ENCODE measurements around the gene LILRB1. TPM values are rescaled to one million over a fixed set of nuclear protein-coding genes. Genes with fewer than 3 reads are reported as not detected.
"Not testable (repeated sequence)": the region's sequence is repeated elsewhere in the genome, so short reads cannot be mapped to it uniquely, and the experiment has no call there.

The LILRB1 gene
- total RNA-seq, 1 donor from 2014 or later: 2.2 TPM

DNA sequence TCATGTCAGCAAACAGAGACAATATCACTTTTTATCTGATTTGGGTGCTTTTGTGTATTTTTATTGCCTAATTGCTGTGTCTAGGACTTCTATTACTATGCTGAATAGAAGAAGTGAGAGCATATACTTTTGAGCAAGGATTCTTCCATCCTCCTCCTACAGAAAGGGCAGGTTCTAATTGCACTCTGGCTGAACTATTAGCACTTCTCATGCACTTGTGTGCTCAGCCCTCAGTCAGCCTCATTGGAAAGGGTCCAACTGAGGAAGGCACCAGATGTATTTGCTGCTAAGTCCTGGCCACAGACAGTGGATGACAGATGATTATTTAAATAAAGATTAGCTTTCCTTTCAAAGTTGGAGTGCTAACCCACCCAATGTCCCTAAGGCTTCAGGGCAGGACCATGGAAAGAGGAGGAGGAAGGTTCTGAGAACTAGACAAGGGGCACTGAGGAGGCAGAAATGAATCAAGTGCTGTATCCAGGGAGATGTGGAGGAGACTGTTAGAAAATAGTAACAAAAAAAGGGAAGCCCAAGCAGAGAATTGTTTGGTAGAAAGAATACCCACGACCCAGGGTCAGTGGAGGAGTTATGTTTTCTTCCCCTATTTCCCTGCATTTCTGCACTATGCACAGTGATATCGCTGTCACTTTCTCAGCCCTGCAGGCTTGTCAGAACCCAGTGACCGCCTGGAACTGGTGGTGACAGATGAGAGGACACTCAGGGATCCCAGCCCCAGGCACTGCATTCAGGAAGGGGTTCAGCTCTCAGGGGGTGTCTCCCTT is 40.5 kb downstream of the LILRB1 start:
- H3K27ac ChIP-seq: no peak overlapping the region
- no peak overlapping the region for H3K4me3 ChIP-seq
- H3K9me3 ChIP-seq: no peaks in the 10 kb centered on the region
- intact Hi-C loops (cut with DNase I): no loop called here
- DNase-seq (ENCODE audit: extremely low spot score in 2 of 2): no peak
- H3K27me3 ChIP-seq: no peaks in the 10 kb centered on the region
- no peaks in the 10 kb centered on the region for H3K36me3 ChIP-seq
- no peak for TF ChIP-seq POLR2A (IDR thresholded peaks at IDR 0.05)
- TF ChIP-seq POLR2AphosphoS5 (IDR thresholded peaks at IDR 0.05; ENCODE audit: insufficient read depth in 1 of 2, low read depth in 1 of 2): no peak
- TF ChIP-seq, protein P1, sequence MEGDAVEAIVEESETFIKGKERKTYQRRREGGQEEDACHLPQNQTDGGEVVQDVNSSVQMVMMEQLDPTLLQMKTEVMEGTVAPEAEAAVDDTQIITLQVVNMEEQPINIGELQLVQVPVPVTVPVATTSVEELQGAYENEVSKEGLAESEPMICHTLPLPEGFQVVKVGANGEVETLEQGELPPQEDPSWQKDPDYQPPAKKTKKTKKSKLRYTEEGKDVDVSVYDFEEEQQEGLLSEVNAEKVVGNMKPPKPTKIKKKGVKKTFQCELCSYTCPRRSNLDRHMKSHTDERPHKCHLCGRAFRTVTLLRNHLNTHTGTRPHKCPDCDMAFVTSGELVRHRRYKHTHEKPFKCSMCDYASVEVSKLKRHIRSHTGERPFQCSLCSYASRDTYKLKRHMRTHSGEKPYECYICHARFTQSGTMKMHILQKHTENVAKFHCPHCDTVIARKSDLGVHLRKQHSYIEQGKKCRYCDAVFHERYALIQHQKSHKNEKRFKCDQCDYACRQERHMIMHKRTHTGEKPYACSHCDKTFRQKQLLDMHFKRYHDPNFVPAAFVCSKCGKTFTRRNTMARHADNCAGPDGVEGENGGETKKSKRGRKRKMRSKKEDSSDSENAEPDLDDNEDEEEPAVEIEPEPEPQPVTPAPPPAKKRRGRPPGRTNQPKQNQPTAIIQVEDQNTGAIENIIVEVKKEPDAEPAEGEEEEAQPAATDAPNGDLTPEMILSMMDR (IDR thresholded peaks at IDR 0.05): no peak
- no peaks in the 10 kb centered on the region for H3K4me1 ChIP-seq

DNA sequence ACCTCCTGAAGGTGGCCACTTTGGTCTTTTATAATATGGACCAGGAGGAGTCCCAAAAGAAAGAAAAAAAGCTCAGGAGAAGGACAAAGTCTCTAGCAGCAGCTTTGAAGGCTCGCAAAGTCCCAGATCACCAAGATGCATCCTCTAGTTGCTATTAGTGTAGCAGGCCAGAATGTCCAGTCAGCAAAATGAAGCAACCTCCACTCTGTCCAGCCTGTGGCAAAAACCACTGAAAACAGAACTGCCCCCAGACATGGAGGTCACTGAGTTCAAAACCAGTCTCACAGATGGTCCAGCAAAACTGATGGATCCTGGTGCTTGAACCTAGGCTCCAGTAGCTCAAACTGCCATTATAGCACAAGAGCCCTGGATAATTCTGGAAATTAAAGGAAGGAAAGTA is 42.9 kb downstream of the LILRB1 start:
- TF ChIP-seq, protein P1 (IDR thresholded peaks at IDR 0.05): no peak
- TF ChIP-seq POLR2AphosphoS5 (IDR thresholded peaks at IDR 0.05; ENCODE audit: insufficient read depth in 1 of 2, low read depth in 1 of 2) (no peak), POLR2A (IDR thresholded peaks at IDR 0.05) (no peak)
- H3K4me1 ChIP-seq: no peaks in the 10 kb centered on the region
- intact Hi-C loops (cut with DNase I): no loop called here
- H3K36me3 ChIP-seq: no peaks in the 10 kb centered on the region
- no peaks in the 10 kb centered on the region for H3K9me3 ChIP-seq
- H3K27ac ChIP-seq: no peak overlapping the region
- no peaks in the 10 kb centered on the region for H3K27me3 ChIP-seq
- H3K4me3 ChIP-seq: no peak overlapping the region
- no peak for DNase-seq (ENCODE audit: extremely low spot score in 2 of 2)

DNA sequence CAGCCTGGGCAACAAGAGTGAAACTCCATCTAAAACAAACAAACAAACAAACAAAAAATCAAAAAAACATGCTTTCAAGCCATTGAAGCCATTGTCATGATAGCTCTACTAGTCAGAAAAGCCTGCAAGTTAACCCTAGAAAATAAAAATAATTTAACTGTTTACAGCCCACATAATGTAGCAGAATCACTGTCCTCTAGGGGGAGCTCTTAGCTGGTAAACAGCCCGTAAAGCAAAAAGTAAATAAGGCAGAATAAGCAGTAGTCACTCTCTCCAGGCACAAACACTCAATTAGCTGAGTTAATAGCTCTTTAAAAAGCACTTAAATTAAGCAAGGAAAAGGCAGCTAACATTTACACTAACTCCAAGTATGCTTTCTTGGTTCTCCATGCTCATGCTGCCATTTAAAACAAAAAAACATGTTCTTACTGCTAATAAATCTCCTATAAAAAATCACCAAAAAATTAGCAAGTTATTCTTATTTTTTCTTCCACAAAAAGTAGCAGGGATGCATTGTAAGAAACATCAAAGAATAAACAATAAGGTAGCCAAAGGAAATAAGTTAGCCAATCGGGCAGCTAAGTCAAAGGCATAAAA is 43.8 kb downstream of the LILRB1 start:
- Histone ChIP-seq H3K9me3 (no peaks in the 10 kb centered on the region), H3K27me3 (no peaks in the 10 kb centered on the region), H3K4me1 (no peaks in the 10 kb centered on the region), H3K36me3 (no peaks in the 10 kb centered on the region), H3K4me3 (no peak overlapping the region), H3K27ac (no peak overlapping the region)
- TF ChIP-seq POLR2A (IDR thresholded peaks at IDR 0.05): no peak
- TF ChIP-seq POLR2AphosphoS5 (IDR thresholded peaks at IDR 0.05; ENCODE audit: insufficient read depth in 1 of 2, low read depth in 1 of 2): no peak
- TF ChIP-seq, protein P1 (IDR thresholded peaks at IDR 0.05): no peak
- DNase-seq (ENCODE audit: extremely low spot score in 2 of 2): no peak
- intact Hi-C loops (cut with DNase I): no loop called here

DNA sequence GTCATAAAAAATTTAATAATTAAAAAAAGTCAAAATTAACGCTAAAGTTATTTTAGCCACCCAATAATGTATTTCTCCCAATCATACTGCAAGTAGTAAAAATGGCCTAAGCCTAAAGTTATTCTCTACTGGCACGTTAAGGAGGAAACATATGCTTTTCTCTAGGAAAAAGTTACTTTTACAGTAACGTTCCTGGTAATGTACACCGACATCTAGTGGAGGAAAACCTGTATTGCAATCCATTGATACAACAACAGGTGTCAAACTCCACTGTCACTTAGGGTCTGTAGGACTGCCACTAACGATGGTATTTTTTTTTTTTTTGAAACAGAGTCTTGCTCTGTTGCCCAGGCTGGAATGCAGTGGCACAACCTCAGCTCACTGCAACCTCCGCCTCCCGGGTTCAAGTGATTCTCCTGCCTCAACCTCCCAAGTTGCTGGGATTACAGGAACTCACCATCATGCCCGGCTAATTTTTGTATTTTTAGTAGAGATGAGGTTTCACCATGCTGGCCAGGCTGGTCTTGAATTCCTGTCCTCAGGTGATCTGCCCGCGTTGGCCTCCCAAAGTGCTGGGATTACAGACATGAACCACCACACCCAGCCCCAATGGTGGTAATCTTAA is 46.0 kb downstream of the LILRB1 start:
- H3K27me3 ChIP-seq; H3K27ac ChIP-seq; H3K9me3 ChIP-seq; H3K4me1 ChIP-seq; H3K4me3 ChIP-seq; intact Hi-C loops (cut with DNase I); DNase-seq (ENCODE audit: extremely low spot score in 2 of 2); H3K36me3 ChIP-seq: not testable (repeated sequence)
- TF ChIP-seq, protein P1 (IDR thresholded peaks at IDR 0.05): peak; percentile 43 to 61 (median 57)

DNA sequence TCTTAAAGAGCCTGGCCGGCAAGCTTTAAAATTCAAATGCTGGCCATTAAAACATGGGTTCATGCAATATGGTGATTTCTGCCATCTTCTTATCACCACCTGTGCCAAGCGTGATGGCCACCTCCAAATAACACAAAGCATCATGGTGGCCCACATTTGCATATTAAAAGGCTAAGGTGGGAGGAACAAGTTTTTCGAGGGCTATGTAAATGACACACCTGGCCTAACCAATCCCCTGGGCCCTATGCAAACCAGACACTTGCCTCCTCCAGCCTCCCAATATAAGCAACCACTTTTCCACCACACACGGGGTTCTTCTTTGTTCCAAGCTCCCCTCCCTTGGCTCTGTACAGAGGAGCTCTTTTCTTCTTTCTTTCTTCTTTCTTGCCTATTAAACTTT is 46.9 kb downstream of the LILRB1 start:
- no peak overlapping the region for H3K4me3 ChIP-seq
- H3K9me3 ChIP-seq: no peaks in the 10 kb centered on the region
- TF ChIP-seq POLR2AphosphoS5 (IDR thresholded peaks at IDR 0.05; ENCODE audit: insufficient read depth in 1 of 2, low read depth in 1 of 2): no peak
- TF ChIP-seq POLR2A (IDR thresholded peaks at IDR 0.05): no peak
- TF ChIP-seq, protein P1 (IDR thresholded peaks at IDR 0.05): no peak
- no peaks in the 10 kb centered on the region for H3K27me3 ChIP-seq
- intact Hi-C loops (cut with DNase I): no loop called here
- no peaks in the 10 kb centered on the region for H3K4me1 ChIP-seq
- H3K36me3 ChIP-seq: no peaks in the 10 kb centered on the region
- no peak for DNase-seq (ENCODE audit: extremely low spot score in 2 of 2)
- no peak overlapping the region for H3K27ac ChIP-seq

DNA sequence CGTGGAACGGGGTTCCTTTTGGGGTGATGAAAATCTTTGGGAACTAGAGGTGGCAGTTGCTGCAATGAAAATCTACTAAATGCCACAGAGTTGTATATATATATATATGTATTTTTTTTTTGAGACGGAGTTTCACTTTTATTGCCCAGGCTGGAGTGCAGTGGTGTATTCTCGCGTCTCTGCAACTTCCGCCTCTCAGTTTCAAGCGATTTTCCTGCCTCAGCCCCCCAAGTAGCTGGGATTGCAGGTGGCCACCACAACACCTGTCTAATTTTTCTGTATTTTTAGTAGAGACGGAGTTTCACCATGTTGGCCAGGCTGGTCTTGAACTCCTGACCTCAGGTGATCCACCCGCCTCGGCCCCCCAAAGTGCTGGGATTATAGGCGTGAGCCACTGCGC is 51.3 kb downstream of the LILRB1 start:
- intact Hi-C loops (cut with DNase I); H3K9me3 ChIP-seq; H3K4me3 ChIP-seq; H3K27ac ChIP-seq; DNase-seq (ENCODE audit: extremely low spot score in 2 of 2); H3K36me3 ChIP-seq; H3K27me3 ChIP-seq; H3K4me1 ChIP-seq: not testable (repeated sequence)

Data from vagina (tissue), 2 donors.